Measurements from ENCODE around the gene MANF. TPM values are rescaled to one million over a fixed set of nuclear protein-coding genes. Genes with fewer than 3 reads are reported as not detected.

Gene MANF
- total and polyA plus RNA-seq, 2 experiments from 2014 or later = 55.6 to 163 TPM

DNA sequence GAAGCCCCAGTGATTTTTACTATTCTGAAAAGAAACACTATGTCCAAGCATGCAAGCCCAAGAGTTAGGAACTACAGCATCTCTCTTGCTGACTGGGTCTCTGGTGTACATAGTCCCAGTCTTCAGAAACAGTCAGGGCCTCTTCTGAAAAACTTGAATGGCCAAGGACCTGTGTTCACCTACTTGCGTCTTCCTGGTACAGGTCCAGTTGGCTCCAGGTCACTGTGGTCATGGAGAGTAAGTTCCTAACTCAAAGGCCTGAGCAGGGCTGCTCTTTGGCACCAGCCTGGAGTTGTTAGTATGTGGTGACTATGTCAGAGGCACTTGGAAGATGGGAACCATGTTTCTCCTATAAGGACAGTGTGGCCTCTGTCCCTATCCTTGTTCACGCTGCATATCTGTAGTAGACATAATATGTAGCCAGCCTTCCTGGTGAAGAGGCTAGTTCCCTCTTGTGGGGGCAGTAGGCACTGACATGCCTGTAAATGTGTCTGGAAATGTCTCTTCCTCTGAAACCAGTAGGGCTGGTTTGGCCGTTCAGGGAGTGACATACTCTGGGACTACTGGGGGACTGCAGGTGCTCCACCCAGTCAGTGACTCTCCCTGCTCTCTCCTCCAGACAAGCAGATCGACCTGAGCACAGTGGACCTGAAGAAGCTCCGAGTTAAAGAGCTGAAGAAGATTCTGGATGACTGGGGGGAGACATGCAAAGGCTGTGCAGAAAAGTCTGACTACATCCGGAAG is 3.4 kb downstream of the MANF start:
- peaks cover 20% of the 10 kb centered on the region for H3K4me1 ChIP-seq (ENCODE audit: low read depth)
- no peaks in the 10 kb centered on the region for H3K9me3 ChIP-seq (ENCODE audit: low read depth)
- no peaks in the 10 kb centered on the region for H3K27me3 ChIP-seq
- peak overlapping the region; percentile 4 for H3K27ac ChIP-seq
- no peak overlapping the region for H3K4me3 ChIP-seq
- TF ChIP-seq, protein P1, sequence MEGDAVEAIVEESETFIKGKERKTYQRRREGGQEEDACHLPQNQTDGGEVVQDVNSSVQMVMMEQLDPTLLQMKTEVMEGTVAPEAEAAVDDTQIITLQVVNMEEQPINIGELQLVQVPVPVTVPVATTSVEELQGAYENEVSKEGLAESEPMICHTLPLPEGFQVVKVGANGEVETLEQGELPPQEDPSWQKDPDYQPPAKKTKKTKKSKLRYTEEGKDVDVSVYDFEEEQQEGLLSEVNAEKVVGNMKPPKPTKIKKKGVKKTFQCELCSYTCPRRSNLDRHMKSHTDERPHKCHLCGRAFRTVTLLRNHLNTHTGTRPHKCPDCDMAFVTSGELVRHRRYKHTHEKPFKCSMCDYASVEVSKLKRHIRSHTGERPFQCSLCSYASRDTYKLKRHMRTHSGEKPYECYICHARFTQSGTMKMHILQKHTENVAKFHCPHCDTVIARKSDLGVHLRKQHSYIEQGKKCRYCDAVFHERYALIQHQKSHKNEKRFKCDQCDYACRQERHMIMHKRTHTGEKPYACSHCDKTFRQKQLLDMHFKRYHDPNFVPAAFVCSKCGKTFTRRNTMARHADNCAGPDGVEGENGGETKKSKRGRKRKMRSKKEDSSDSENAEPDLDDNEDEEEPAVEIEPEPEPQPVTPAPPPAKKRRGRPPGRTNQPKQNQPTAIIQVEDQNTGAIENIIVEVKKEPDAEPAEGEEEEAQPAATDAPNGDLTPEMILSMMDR (IDR thresholded peaks at IDR 0.05; ENCODE audit: low read depth, low read length) = no peak
- H3K36me3 ChIP-seq = peaks cover 14% of the 10 kb centered on the region
- no peak for DNase-seq (ENCODE audit: low read depth in 1 of 2, low spot score in 1 of 2)

DNA sequence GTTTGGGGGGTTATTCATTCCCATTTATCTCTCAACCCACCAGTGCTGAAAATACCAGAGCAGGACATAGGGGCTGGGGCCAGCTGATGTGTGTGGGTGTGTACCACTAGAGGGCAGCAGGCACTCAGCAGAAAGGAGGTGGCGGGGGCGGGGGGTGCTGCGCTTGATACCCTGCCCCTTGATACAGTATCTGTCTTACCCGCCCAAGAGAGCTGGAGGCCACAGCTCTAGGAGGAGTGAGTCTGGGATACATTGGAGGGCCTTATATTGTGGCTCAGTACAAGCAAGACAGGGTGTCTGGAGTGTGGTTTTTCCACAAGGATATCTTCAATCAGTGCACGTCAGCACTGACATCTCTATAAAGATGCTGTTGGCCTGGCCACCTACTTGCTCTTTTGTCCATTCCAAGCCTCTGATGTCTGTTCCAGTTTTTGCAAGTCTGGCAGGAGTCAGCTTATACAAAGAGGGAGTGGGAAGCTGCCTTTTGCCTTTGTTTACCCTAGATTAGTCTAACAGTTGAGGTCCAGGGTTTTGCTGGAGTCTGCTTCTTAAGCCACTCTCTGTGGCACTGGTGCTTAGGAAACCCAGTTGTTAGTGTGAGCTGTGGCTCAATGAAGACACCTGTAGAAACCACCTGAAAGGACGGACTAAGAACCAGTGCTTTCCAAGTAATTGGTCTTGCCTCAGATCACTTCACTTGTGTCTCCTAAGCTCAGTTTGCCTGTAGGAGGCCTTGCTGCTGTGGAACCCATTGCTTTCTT is 4.5 kb downstream of the MANF start:
- Histone ChIP-seq H3K27ac (peak overlapping the region; percentile 79), H3K9me3 (ENCODE audit: low read depth) (no peaks in the 10 kb centered on the region), H3K4me3 (no peak overlapping the region), H3K4me1 (ENCODE audit: low read depth) (peaks cover 23% of the 10 kb centered on the region), H3K27me3 (no peaks in the 10 kb centered on the region), H3K36me3 (peaks cover 24% of the 10 kb centered on the region)
- DNase-seq (ENCODE audit: low read depth in 1 of 2, low spot score in 1 of 2) = peak; percentile 65 to 68
- TF ChIP-seq, protein P1 (IDR thresholded peaks at IDR 0.05; ENCODE audit: low read depth, low read length) = peak; percentile 85

DNA sequence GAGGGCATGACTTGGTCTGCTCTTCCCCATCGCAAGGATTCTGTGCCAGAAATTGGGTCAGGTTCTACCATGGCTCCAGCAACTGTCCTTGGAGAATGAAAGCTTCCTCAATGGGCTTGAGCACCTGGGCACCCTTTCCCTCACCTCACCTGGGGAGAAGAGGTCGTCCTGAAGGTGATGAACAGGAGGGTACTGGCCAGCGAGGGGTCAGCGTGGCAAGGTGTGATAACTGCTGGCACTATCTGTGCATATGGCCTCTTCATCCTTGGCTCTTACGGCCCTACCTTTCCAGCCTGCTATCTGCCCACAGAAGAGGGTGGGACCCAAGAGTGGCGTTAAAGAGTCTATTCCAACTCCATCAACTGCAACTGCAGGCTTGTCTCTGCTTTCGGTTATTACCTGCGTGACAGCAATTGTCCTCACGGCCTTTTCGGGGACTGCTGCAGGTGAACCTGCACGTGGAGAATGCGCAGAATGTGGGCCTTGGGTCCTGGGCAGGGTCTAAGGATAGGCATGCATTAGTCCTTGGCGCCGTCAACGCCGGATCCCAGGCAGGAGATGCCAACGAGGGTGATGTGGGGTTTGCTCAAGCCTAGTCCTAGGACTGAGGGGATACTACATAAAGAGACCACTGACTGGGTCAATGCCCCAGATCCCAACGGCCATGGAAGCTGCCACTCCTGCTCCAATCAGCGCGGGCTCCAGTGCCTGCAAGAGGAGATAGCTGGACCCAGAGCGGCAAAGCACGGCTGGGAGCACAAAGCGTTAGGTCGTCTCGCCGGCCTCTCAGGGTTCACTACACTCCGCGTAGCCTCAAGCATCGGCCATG is 5.4 kb downstream of the MANF start:
- TF ChIP-seq, protein P1 (IDR thresholded peaks at IDR 0.05; ENCODE audit: low read depth, low read length) = no peak
- DNase-seq (ENCODE audit: low read depth in 1 of 2, low spot score in 1 of 2) = no peak
- peak overlapping the region; percentile 79 for H3K27ac ChIP-seq
- no peaks in the 10 kb centered on the region for H3K27me3 ChIP-seq
- H3K4me1 ChIP-seq (ENCODE audit: low read depth) = peaks cover 23% of the 10 kb centered on the region
- peaks cover 30% of the 10 kb centered on the region for H3K36me3 ChIP-seq
- H3K9me3 ChIP-seq (ENCODE audit: low read depth) = no peaks in the 10 kb centered on the region
- peak overlapping the region; percentile 10 for H3K4me3 ChIP-seq

DNA sequence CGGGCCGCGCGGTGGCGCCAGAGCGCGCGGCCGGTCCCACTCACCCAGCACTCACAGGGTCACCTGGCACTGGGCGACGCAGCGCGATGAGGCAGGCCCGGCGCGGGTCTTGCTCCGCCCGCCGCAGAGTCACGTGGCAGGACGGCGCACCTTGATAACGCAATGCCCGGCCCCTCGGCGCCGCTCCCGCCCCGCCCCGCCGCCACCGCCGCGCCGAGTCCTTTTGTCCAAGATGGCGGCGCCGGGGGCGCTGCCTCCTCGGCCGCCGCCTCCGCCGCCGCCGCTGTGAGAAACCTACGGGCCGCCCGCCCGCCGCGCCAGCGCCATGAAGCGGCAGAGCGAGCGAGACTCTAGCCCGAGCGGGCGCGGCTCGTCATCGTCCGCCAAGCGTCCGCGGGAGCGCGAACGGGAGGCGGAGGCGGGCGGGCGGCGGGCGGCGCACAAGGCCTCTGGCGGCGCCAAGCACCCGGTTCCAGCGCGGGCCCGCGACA is 6.0 kb downstream of the MANF start, which contains the start of gene RBM15B:
Gene RBM15B (plus strand): TSS at position 211 of the 491 bp plus-strand sequence. CDS start 115 bp downstream, at position 326.
- H3K9me3 ChIP-seq (ENCODE audit: low read depth) = no peaks in the 10 kb centered on the region
- peak within 1 kb of the TSS; percentile 98 for H3K27ac ChIP-seq
- TF ChIP-seq, protein P1 (IDR thresholded peaks at IDR 0.05; ENCODE audit: low read depth, low read length) = peak; percentile 85
- DNase-seq (ENCODE audit: low read depth in 1 of 2, low spot score in 1 of 2) = peak; percentile 98
- peaks cover 30% of the 10 kb centered on the region for H3K36me3 ChIP-seq
- no peaks in the 10 kb centered on the region for H3K27me3 ChIP-seq
- H3K4me3 ChIP-seq = peak within 1 kb of the TSS; percentile 77
- H3K4me1 ChIP-seq (ENCODE audit: low read depth) = peaks cover 19% of the 10 kb centered on the region

All from cardiac muscle cell (in vitro differentiated cells and primary cell).